GM12878 (cell line): Measurements from ENCODE around the gene SBNO2. TPM values are rescaled to one million over a fixed set of nuclear protein-coding genes. Genes with fewer than 3 reads are reported as not detected.

Experiments used
- BACH1 ChIP-seq: fragments of 450-650 bp; IDR thresholded peaks from 2 replicates; pipeline ENCODE4 v1.6.1; 2017; ENCODE audit warnings: mild to moderate bottlenecking, borderline replicate concordance
- BHLHE40 ChIP-seq, 2 experiments: fragments of 450-650 bp in 1 of 2; IDR thresholded peaks; 2 replicates each; pipeline ENCODE4 v1.6.1; 2011 to 2017; ENCODE audit warnings: low read depth in 2 of 2, borderline replicate concordance in 1 of 2, improper control_type of control experiment in 1 of 2, low read length in 1 of 2, mild to moderate bottlenecking in 1 of 2
- CREB1 ChIP-seq: IDR thresholded peaks from 2 replicates; pipeline ENCODE4 v1.6.1; 2012; ENCODE audit warnings: low read depth, mild to moderate bottlenecking, inconsistent platforms
- E4F1 ChIP-seq: fragments of 450-650 bp; IDR thresholded peaks from 2 replicates; pipeline ENCODE4 v1.6.1; 2018; ENCODE audit warnings: borderline replicate concordance, mild to moderate bottlenecking; ENCODE audit not compliant: partially characterized antibody
- EED ChIP-seq: sonication (generic); IDR thresholded peaks from 2 replicates; pipeline ENCODE4 v1.6.1; 2016; ENCODE audit warnings: antibody characterized with exemption, low read depth
- ELK1 ChIP-seq: IDR thresholded peaks from 2 replicates; pipeline ENCODE4 v1.6.1; 2012; ENCODE audit warnings: low read depth, low read length, improper control_type of control experiment
- KDM1A ChIP-seq: fragments of 200-600 bp; sonication (generic); IDR thresholded peaks from 2 replicates; pipeline ENCODE4 v1.6.1; 2016; ENCODE audit warnings: borderline replicate concordance
- LARP7 ChIP-seq: fragments of 450-650 bp; IDR thresholded peaks from 2 replicates; pipeline ENCODE4 v1.6.1; 2017; ENCODE audit warnings: mild to moderate bottlenecking
- NFXL1 ChIP-seq: fragments of 450-650 bp; IDR thresholded peaks from 2 replicates; pipeline ENCODE4 v1.6.1; 2017; ENCODE audit warnings: antibody characterized with exemption, mild to moderate bottlenecking, borderline replicate concordance
- NKRF ChIP-seq: fragments of 450-650 bp; conservative IDR thresholded peaks from 2 replicates; pipeline ENCODE4 v1.6.1; 2017; ENCODE audit warnings: mild to moderate bottlenecking, moderate library complexity
- NR2F1 ChIP-seq: fragments of 450-650 bp; conservative IDR thresholded peaks from 2 replicates; pipeline ENCODE4 v1.6.1; 2017; ENCODE audit warnings: mild to moderate bottlenecking
- POU2F2 ChIP-seq: IDR thresholded peaks from 3 replicates; pipeline ENCODE4 v1.6.1; 2011; ENCODE audit warnings: low read depth, mild to moderate bottlenecking, low read length, borderline replicate concordance
- RCOR1 ChIP-seq: conservative IDR thresholded peaks from 2 replicates; pipeline ENCODE4 v1.6.1; 2012; ENCODE audit warnings: low read depth, low read length, improper control_type of control experiment
- REST ChIP-seq: IDR thresholded peaks from 2 replicates; pipeline ENCODE4 v1.6.1; 2012; ENCODE audit warnings: mild to moderate bottlenecking, low read depth, low read length
- SMC3 ChIP-seq: IDR thresholded peaks from 2 replicates; pipeline ENCODE4 v1.6.1; 2011; ENCODE audit warnings: low read length, improper control_type of control experiment, borderline replicate concordance
- SPI1 ChIP-seq: IDR thresholded peaks from 2 replicates; pipeline ENCODE4 v1.6.1; 2011; ENCODE audit warnings: low read depth, mild to moderate bottlenecking, low read length, moderate library complexity, borderline replicate concordance; ENCODE audit not compliant: insufficient read depth
- STAT3 ChIP-seq: IDR thresholded peaks from 2 replicates; pipeline ENCODE4 v1.6.1; 2011; ENCODE audit warnings: low read depth, low read length, improper control_type of control experiment
- SUZ12 ChIP-seq: fragments of 200-600 bp; sonication (generic); IDR thresholded peaks from one replicate; pipeline ENCODE4 v1.6.1; 2018; ENCODE audit warnings: antibody characterized with exemption, mild to moderate bottlenecking; ENCODE audit not compliant: unreplicated experiment
- TARDBP ChIP-seq: IDR thresholded peaks from 2 replicates; pipeline ENCODE4 v1.6.1; 2016; ENCODE audit warnings: borderline replicate concordance
- TCF12 ChIP-seq: IDR thresholded peaks from 2 replicates; pipeline ENCODE4 v1.6.1; 2011; ENCODE audit warnings: low read depth, mild to moderate bottlenecking, low read length
- TCF7 ChIP-seq: IDR thresholded peaks from 2 replicates; pipeline ENCODE4 v1.6.1; 2014; ENCODE audit warnings: antibody characterized with exemption, borderline replicate concordance
- ZNF207 ChIP-seq: fragments of 450-650 bp; IDR thresholded peaks from 2 replicates; pipeline ENCODE4 v1.6.1; 2014; ENCODE audit warnings: antibody characterized with exemption, mild to moderate bottlenecking, borderline replicate concordance
- polyA plus RNA-seq, 11 experiments: library from polyadenylated mRNA; depleted of rRNA in 4 of 11; unstranded in 6 of 11; stranded (reverse) in 5 of 11; fragments of >200 nt; fragmentation: Nextera tagmentation in 4 of 11; fragmentation: Illumina TruSeq in 1 of 11; extraction: Ambion mirVana in 4 of 11; extraction: Trizol in 1 of 11; gene quantifications; 1 replicate in 1 of 11; 2 replicates in 10 of 11; pipeline versions ENCODE4 v1.2.1 to v1.2.3, GENCODE V29; 2011 to 2016; ENCODE audit warnings: inconsistent platforms in 2 of 11, missing spikeins in 2 of 11, low read depth in 1 of 11
- total RNA-seq, 4 experiments: library from RNA; depleted of rRNA in 3 of 4; stranded (reverse); fragments of >200 nt in 3 of 4; fragmentation: Illumina TruSeq in 1 of 4; extraction: Trizol in 1 of 4; gene quantifications; 2 replicates each; pipeline versions ENCODE4 v1.2.1 to v1.2.3, GENCODE V29; 2013 to 2021

SBNO2 gene
- total and polyA plus RNA-seq, 10 of the 15 experiments (the other 5 are each of a cell fraction or from before 2014, with no cell fraction given) = 0.08 to 44.6 (median 5.4) TPM

GRCh38 chr19:1087813-1088415 lies 86.2 kb downstream of the SBNO2 start (continued):
- no peak for TF ChIP-seq ELK1
- TF ChIP-seq STAT3 = no peak
- TF ChIP-seq ZNF207 = no peak
- 0 out of 2 replicates have a peak, but pooled peaks have one; percentile 10 for TF ChIP-seq TCF12
- no peak for TF ChIP-seq TARDBP
- TF ChIP-seq EED = peak; percentile 72
- no peak for TF ChIP-seq KDM1A
- no peak for TF ChIP-seq REST
- TF ChIP-seq SPI1 = peak; percentile 45; the same call in 1 of the 2 replicates
- TF ChIP-seq BACH1 = 0 out of 2 replicates have a peak, but pooled peaks have one; percentile 45
- peak; percentile 79; the same call in 2 of the 3 replicates for TF ChIP-seq POU2F2
- peak; percentile 7; the same call in 1 of the 2 replicates for TF ChIP-seq CREB1
- no peak for TF ChIP-seq SUZ12
- TF ChIP-seq NR2F1 = peak; percentile 75
- no peak for TF ChIP-seq LARP7
- peak; percentile 69 to 76; a peak in 3 of 4 replicates for TF ChIP-seq BHLHE40 (IDR thresholded peaks at IDR 0.05; ENCODE audit: borderline replicate concordance in 1 of 2, low read depth in 2 of 2, low read length in 1 of 2)
- TF ChIP-seq NFXL1 = no peak
- TF ChIP-seq TCF7 = no peak
- TF ChIP-seq RCOR1 = no peak
- no peak for TF ChIP-seq SMC3
- TF ChIP-seq E4F1 = no peak
- no peak for TF ChIP-seq NKRF
